ENCODE data around the gene TTPAL.

TTPAL gene

DNA sequence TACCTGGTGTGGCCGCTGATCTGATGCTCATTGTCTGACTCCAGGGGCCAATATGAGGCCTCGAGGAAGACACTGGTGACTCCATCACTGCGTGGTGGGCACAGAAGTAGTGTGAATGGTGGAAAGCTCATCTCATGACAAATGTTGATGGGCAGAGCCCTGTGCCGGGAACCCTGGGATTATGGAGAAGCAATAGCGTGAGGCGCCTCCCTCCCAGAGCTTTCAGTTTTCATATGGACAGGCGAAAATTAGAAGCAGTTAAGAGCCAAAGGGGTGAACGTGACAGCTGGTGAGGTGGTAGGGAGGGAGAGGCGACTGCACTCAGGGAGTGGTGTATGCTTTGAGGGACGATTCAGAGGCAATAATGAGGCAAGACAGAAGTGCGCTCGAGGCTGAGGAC lies 39.3 kb upstream of the TTPAL start:
- ChIA-PET CTCF (no interaction called here), POLR2A (no interaction called here)
- TF ChIP-seq CTBP1 (IDR thresholded peaks at IDR 0.05; ENCODE audit: borderline replicate concordance), result no peak
- no peak for TF ChIP-seq BHLHE40 (IDR thresholded peaks at IDR 0.05; ENCODE audit: borderline replicate concordance)
- TF ChIP-seq FOXA1 (IDR thresholded peaks at IDR 0.05), result no peak
- no peak for TF ChIP-seq SP1 (IDR thresholded peaks at IDR 0.05)
- no peak for TF ChIP-seq L3MBTL2 (conservative IDR thresholded peaks at IDR 0.05)
- no peak for TF ChIP-seq TARDBP (IDR thresholded peaks at IDR 0.05)
- TF ChIP-seq ARNT (IDR thresholded peaks at IDR 0.05), result no peak
- TF ChIP-seq LEF1 (IDR thresholded peaks at IDR 0.05; ENCODE audit: borderline replicate concordance), result no peak
- TF ChIP-seq FOXM1 (IDR thresholded peaks at IDR 0.05; ENCODE audit: borderline replicate concordance), result no peak
- TF ChIP-seq NFRKB (IDR thresholded peaks at IDR 0.05), result no peak
- no peak for TF ChIP-seq ZNF384 (IDR thresholded peaks at IDR 0.05)
- TF ChIP-seq, protein P1, sequence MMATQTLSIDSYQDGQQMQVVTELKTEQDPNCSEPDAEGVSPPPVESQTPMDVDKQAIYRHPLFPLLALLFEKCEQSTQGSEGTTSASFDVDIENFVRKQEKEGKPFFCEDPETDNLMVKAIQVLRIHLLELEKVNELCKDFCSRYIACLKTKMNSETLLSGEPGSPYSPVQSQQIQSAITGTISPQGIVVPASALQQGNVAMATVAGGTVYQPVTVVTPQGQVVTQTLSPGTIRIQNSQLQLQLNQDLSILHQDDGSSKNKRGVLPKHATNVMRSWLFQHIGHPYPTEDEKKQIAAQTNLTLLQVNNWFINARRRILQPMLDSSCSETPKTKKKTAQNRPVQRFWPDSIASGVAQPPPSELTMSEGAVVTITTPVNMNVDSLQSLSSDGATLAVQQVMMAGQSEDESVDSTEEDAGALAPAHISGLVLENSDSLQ (IDR thresholded peaks at IDR 0.05), result no peak
- no peak for TF ChIP-seq ELF4 (IDR thresholded peaks at IDR 0.05)
- TF ChIP-seq FOXK2 (IDR thresholded peaks at IDR 0.05), result no peak
- no peak for TF ChIP-seq SUZ12 (IDR thresholded peaks at IDR 0.05)
- no peak for TF ChIP-seq HDGF (IDR thresholded peaks at IDR 0.05; ENCODE audit: borderline replicate concordance)

DNA sequence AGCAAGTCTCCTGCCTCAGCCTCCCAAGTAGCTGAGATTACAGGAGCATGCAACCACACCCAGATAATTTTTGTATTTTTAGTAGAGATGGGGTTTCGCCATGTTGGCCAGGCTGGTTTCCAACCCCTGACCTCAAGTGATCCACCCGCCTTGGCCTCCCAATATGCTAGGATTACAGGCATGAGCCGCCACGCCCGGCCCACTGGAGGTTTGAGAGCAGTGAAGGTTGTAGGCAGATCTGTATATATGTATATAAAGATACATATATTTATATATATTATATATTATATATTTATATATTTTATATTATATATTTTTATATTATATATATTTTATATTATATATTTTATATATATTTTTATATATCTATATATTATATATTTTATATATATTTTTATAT lies 38.2 kb upstream of the TTPAL start:
- no peak for DNase-seq (ENCODE audit: extremely low spot score)
- TF ChIP-seq NFRKB (IDR thresholded peaks at IDR 0.05), result no peak
- TF ChIP-seq CTBP1 (IDR thresholded peaks at IDR 0.05; ENCODE audit: borderline replicate concordance), result no peak
- no peak for TF ChIP-seq L3MBTL2 (conservative IDR thresholded peaks at IDR 0.05)
- TF ChIP-seq FOXK2 (IDR thresholded peaks at IDR 0.05), result no peak
- no peak for TF ChIP-seq TARDBP (IDR thresholded peaks at IDR 0.05)
- TF ChIP-seq FOXA1 (IDR thresholded peaks at IDR 0.05), result no peak
- TF ChIP-seq FOXM1 (IDR thresholded peaks at IDR 0.05; ENCODE audit: borderline replicate concordance), result no peak
- ChIA-PET POLR2A (no interaction called here), CTCF (no interaction called here)

More for the DNA sequence above, 39.3 kb upstream of the TTPAL start:
- no peak for DNase-seq (ENCODE audit: extremely low spot score)

DNA sequence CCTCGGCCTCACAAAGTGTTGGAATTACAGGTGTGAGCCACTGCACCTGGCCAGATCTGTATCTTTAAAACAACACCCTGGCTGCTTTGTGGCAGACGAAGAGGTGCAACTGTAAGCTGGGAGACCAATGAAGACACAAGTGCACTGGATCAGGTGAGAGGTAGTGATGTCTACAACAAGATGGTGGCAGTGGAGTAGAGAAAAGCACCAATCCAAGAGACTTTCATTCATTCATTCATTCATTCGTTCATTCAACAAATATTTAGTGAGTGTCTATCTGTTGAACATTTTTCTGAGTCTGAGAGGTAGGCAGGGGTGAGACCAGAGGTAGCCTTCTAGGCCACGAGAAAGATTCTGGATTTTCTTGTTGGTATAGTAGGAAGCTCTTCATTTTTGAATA lies 36.9 kb upstream of the TTPAL start:
- CTCF ChIA-PET, result no interaction called here
- POLR2A ChIA-PET, result no interaction called here
- no peak for DNase-seq (ENCODE audit: extremely low spot score)
- TF ChIP-seq ELF4 (IDR thresholded peaks at IDR 0.05), result no peak
- no peak for TF ChIP-seq NFRKB (IDR thresholded peaks at IDR 0.05)
- no peak for TF ChIP-seq SP1 (IDR thresholded peaks at IDR 0.05)
- no peak for TF ChIP-seq FOXK2 (IDR thresholded peaks at IDR 0.05)
- TF ChIP-seq SUZ12 (IDR thresholded peaks at IDR 0.05), result no peak
- no peak for TF ChIP-seq CTBP1 (IDR thresholded peaks at IDR 0.05; ENCODE audit: borderline replicate concordance)
- TF ChIP-seq LEF1 (IDR thresholded peaks at IDR 0.05; ENCODE audit: borderline replicate concordance), result no peak
- TF ChIP-seq BHLHE40 (IDR thresholded peaks at IDR 0.05; ENCODE audit: borderline replicate concordance), result no peak
- TF ChIP-seq, protein P1 (IDR thresholded peaks at IDR 0.05), result no peak
- no peak for TF ChIP-seq FOXA1 (IDR thresholded peaks at IDR 0.05)
- no peak for TF ChIP-seq L3MBTL2 (conservative IDR thresholded peaks at IDR 0.05)

DNA sequence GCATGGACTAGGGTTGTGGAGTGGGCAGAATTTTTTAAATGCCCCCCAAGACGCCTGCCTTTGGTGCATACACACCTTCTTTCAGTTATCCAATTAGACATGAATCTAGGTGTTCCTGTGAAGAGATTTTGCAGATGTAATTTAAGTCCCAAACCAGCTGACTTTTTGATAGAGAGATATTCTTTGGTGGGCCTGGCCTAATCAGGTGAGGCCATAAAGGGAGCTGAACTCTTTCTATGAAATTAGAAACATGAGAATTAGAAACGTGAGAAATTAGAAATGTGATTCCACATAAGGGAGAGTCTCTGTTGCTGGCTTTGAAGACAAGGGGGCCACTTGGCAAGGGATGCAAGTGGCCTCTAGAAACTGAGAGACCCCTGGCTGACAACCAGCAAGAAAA lies 36.4 kb upstream of the TTPAL start:
- TF ChIP-seq SP1 (IDR thresholded peaks at IDR 0.05), result no peak
- no peak for TF ChIP-seq ARNT (IDR thresholded peaks at IDR 0.05)
- no peak for TF ChIP-seq FOXK2 (IDR thresholded peaks at IDR 0.05)
- TF ChIP-seq FOXM1 (IDR thresholded peaks at IDR 0.05; ENCODE audit: borderline replicate concordance), result no peak
- no peak for TF ChIP-seq L3MBTL2 (conservative IDR thresholded peaks at IDR 0.05)
- no peak for TF ChIP-seq HDGF (IDR thresholded peaks at IDR 0.05; ENCODE audit: borderline replicate concordance)
- TF ChIP-seq TARDBP (IDR thresholded peaks at IDR 0.05), result no peak
- no peak for DNase-seq (ENCODE audit: extremely low spot score)
- POLR2A ChIA-PET, result no interaction called here
- CTCF ChIA-PET, result no interaction called here

DNA sequence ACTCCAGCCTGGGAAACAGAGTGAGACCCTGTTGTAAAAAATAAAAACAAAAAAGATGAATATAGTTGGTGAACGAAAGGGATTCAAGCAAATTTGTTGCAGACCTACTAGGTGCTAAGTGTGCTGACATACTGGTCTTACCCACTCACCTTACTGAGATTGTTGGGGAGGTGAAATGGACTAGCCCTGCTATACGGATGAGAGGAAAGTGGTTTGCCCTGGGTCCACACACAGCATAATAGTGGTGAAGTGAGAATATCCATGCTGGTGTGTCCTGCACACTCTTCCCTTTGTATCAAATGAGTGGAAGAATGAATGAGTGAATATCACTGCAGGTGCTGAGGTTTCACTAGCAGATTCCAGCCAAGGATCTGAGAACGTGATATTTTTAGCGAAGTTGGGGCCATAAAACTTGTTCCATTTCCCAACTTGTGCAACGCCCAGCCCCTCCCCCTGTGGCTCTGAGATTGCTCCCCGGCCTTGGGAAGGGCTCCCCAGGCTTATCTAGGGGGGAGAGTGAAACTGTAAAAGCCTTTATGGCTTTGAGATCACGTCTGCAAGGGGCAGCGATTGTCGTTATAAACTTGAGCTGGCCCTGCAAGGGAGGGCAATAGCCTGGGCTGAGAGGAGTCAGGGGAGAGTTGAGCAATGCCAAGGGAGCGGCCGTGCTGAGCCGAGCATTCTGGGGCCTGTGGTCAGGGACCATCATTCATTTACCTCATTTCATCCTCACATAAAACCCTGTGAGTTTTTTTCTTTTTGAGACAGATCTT lies 33.2 kb upstream of the TTPAL start:
- TF ChIP-seq NFRKB (IDR thresholded peaks at IDR 0.05) (no peak), SP1 (IDR thresholded peaks at IDR 0.05) (no peak), L3MBTL2 (conservative IDR thresholded peaks at IDR 0.05) (no peak), FOXA1 (IDR thresholded peaks at IDR 0.05) (no peak), BHLHE40 (IDR thresholded peaks at IDR 0.05; ENCODE audit: borderline replicate concordance) (no peak), ARNT (IDR thresholded peaks at IDR 0.05) (no peak), ZNF384 (IDR thresholded peaks at IDR 0.05) (no peak), CTBP1 (IDR thresholded peaks at IDR 0.05; ENCODE audit: borderline replicate concordance) (no peak), FOXK2 (IDR thresholded peaks at IDR 0.05) (no peak)
- POLR2A ChIA-PET, result no interaction called here
- no peak for DNase-seq (ENCODE audit: extremely low spot score)
- CTCF ChIA-PET, result no interaction called here

DNA sequence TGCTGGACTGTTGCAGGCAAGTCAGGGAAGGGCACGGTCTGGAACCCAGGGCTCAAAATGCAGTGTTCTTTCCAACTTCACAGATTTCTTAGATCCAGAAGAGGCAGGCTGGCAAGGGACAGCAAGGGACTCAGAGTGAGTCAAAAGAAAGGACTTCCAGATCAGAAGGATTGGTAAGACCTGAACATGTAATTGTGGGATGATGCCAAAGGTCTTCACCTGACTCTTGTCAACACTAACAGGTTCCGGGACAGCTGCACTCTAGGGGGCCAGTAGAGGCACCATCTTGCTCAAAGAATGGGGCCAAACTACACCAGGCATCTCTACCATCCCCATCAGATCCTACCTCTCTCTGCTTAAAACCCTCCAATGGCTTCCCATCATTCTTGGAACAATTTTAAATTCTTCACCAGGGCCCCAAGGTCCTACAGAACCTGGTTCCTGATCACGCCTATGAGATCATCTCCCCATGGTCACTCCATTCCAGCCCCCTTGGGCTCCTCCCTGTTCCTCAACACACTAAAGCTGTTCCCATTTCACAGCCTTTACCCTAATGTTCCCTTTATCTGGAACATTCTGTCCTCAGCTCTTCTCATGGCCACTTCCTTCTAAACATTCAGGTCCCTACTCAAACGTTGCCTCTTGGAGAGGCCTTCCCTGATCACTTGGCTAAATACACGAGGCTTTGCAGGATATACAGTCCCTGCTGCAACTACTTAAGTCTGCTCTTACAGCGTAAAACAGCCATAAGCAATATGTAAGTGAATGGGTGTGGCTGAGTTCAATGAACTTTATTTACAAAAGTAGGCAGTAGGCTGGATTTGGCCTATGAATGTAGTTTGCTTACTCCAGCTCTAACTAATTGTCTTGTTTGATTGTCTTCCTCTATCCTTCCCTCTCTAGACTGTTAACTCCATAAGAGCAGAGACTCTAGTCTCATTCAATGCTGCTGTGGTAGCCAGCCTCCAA lies 29.6 kb upstream of the TTPAL start:
- DNase-seq (ENCODE audit: extremely low spot score), result no peak
- ChIA-PET CTCF (no interaction called here), POLR2A (no interaction called here)
- no peak for TF ChIP-seq LEF1 (IDR thresholded peaks at IDR 0.05; ENCODE audit: borderline replicate concordance)
- no peak for TF ChIP-seq ARNT (IDR thresholded peaks at IDR 0.05)
- TF ChIP-seq, protein P1 (IDR thresholded peaks at IDR 0.05), result no peak

Measured in HEK293T (cell line).